Kidney tubule cell (primary cell): ENCODE results near the gene ARIH1.
A peak's percentile ranks its signal among the peaks of the same experiment; 100 is the strongest.
"Not testable (repeated sequence)": the region's sequence is repeated elsewhere in the genome, so short reads cannot be mapped to it uniquely, and the experiment has no call there.

ENCODE experiments used
- DNase-seq: peaks from one replicate; pipeline ENCODE4 v3.0.0-alpha.2; 2018; ENCODE audit warnings: low spot score

ARIH1 gene, protein sequence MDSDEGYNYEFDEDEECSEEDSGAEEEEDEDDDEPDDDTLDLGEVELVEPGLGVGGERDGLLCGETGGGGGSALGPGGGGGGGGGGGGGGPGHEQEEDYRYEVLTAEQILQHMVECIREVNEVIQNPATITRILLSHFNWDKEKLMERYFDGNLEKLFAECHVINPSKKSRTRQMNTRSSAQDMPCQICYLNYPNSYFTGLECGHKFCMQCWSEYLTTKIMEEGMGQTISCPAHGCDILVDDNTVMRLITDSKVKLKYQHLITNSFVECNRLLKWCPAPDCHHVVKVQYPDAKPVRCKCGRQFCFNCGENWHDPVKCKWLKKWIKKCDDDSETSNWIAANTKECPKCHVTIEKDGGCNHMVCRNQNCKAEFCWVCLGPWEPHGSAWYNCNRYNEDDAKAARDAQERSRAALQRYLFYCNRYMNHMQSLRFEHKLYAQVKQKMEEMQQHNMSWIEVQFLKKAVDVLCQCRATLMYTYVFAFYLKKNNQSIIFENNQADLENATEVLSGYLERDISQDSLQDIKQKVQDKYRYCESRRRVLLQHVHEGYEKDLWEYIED

DNA sequence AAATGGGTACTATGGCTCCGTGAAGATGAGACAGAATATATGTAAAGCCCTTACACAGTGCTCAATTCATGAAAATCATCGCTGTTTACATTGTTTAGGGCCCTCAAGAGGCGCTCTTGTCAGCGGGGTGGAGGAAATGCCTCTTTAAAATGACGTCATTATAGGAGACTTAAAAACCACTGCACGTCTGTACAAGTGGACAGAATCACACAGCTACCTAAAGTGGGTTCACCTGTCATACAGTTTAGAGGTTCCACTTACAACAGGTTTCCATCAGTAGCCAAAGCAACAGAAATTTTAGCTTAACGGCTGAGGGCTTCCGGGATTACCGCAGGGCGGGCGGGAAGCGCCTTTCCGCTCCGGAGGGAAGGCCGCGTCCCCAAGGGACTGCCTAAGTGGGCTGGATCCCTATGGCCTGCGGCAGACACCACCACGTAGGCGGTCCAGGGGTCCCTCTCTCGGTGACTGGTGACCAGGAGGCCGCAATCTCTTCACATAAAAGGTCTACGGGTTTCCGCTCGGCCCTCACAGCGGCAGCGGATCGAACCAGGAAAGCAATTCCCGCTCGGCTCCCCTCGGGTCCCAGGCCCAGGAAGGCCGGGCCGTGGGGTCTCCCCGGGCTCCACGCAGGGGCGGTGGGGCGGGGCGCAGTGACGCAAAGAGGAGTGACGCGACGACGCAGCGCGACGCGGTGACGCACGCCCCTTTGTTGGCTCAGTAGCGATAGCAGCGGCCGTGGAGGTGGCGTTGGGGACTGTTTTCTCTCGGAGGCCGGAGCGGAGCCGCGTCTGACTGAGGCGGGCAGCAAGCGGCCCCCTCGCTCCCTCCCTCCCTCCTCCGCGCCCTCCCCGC lies at the start of gene ARIH1:
Gene ARIH1 (plus strand): TSS at position 717 of the 852 bp plus-strand sequence. CDS start 310 bp downstream, outside the sequence.
- DNase-seq = peak; percentile 96

DNA sequence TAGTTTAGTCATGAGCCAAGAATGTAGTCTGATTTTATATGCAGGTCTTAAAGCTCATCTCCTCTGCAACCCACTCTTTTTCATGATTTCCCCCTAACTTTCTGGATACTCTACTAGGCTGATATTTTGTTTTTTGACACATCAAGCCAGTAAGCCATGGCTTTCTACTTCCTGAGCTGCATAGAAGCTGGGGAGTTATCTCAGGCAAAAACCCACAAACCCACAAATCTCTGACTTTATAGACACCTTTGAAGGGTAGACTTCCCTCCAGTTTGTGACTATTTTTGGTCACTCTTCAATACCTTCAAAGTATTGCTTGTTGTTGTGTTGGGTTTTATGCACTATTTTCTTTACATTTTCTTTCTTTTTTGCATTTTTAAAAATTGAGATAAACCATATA lies 47.4 kb upstream of the ARIH1 start:
- DNase-seq = no peak

DNA sequence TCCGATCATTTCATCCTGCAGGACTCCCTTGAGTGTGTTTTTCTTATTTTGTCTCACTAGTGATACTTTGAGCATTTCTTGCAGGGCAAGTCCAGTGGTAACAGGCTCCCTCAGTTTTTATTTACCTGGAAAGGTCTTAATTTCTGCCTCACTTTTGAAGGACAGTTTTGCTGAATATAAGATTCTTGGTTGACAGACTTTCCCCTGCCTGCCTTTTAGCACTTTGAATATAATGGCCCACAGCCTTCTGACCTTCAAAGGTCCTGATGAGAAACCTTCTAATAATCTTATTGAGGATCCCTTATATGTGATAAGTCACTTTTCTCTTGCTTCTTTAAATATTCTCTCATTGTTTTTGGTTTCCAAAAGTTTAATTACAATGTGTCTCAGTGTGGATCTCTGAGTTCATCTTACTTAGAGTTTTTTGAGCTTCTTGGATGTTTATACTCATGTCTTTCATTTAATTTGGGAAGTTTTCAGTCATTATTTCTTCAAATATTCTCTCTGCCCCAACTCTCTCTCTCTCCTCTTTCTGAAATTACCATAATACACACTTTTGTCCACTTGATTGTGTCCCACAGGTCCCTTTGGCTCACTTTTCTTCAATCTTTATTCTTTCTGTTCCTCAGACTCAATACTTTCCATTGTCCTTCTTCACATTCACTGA lies 36.3 kb upstream of the ARIH1 start:
- no peak for DNase-seq

GRCh38 chr15:72442848-72443247 lies 31.3 kb upstream of the ARIH1 start:
- DNase-seq = not testable (repeated sequence)

DNA sequence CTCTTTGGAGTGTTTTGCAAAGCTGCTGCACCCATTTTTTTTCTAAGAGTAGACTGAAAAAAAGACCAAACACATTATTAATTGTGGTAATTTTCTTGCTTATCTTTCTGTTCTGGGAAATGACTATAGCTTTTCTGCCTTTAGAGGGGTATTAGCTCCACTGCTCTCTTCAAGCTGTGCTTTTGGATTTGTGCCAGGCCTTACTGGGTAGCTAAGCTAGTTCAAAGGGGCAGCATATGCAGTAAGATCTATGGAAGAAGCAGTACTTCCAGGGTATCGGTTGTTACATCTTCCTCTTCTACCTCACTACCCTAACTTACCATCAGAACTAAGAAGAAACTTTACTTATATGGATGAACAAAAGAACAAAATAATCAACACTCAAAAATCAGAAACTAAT lies 28.7 kb upstream of the ARIH1 start:
- no peak for DNase-seq

DNA sequence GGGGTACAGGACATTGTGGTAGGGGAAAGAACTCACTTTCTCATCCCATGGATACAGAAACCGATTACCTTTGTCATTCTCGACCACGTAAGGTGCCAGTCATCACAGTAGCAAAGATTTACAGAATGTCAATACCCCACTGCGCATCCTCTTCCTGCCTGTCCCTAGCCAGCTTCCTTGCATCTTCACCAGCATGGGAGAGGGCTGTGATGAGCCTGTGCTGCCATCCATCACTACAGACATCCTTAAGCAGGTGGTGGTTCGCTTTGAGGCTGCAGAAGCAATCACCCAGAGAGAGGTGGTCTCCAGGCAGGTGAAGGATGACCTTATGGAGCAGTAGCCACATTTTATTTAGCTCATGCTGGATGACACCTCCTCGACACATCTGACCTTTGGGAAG lies 23.3 kb upstream of the ARIH1 start:
- no peak for DNase-seq

DNA sequence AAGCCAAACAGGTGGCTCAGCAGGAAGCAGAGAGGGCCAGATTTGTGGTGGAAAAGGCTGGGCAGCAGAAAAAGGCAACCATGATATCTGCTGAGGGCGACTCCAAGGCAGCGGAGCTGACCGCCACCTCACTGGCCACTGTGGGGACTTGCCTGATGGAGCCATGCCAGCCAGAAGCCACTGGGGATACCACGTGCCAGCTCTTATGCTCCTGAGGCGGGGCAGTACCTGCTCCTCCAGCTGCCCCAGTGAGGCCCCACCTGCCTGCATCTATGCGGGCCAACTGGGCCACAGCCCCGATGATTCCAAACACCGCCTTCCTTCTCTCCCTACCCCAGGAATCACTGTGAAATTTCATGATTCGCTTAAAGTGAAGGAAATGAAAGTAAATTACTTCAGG lies 22.9 kb upstream of the ARIH1 start:
- DNase-seq = no peak

DNA sequence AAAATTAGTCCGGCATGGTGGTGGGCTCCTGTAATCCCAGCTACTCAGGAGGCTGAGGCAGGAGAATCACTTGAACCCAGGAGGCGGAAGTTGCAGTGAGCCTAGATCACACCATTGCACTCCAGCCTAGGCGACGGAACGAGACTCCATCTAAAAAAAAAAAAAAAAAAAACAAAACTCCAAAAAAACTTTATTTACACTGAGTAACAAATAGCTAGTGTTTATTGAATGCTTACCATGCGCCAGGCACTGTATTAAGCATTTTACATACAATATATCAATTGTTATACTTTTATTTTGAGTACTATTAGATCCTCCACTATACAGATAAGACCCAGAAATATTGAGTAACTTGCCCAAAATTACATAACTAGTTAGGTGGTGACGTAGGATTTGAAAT lies 17.4 kb upstream of the ARIH1 start:
- no peak for DNase-seq

- DNase-seq = no peak
These were observed 13.7 kb upstream of the ARIH1 start for GRCh38 chr15:72460402-72460801.

DNA sequence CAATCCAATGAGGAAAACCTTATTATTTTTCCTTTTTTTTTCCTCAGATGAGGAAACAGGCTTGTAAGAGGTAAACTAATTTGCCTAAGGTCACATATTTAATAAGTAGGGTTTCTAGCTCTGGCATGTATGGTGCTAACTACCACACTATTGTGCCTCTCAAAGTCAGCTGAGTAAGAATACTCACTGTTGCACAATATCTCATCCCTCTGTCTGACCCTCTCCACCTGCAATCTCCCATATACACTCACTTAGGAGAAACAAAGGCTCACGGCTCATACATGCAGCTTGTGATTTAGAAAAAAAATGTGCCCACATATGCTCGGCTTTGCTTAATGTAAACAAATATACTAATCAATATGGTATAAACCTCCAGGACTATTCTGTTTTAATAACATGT lies 10.4 kb upstream of the ARIH1 start:
- no peak for DNase-seq

DNA sequence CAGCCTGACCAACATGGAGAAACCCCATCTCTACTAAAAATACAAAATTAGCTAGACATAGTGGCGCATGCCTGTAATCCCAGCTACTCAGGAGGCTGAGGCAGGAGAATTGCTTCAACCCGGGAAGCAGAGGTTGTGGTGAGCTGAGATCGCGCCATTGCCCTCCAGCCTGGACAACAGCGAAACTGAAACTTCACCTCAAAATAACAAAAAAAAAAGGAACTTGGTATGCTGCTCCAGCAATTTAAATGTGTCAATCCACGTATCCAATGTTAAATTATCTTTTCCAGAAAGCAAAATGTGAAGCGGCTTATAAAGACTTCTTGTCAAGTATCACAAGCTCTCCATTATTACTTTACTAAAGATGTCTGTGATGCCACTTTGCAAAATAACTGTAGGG lies 9.9 kb upstream of the ARIH1 start:
- DNase-seq = no peak

DNA sequence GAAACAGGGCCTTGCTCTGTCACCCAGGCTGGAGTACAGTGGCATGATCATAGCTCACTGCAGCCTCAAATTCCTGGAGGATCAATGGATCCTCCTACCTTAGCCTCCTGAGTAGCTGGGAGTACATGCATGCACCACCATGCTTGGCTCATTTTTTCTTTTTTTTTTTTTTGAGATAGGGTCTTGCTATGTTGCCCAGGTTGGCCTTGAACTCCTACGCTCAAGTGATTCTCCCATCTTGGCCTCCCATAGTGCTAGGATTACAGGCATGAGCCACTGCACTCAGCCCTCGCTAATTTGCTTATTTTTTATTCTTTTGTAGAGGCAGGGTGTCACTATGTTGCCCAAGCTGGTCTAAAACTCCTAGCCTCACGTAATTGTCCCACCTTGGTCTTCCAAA lies 6.0 kb upstream of the ARIH1 start:
- DNase-seq = no peak

GRCh38 chr15:72472992-72473610 lies 1.0 kb upstream of the ARIH1 start:
- DNase-seq = peak; percentile 20

GRCh38 chr15:72474466-72474911 lies 359 bp downstream of the ARIH1 start:
- DNase-seq = no peak

DNA sequence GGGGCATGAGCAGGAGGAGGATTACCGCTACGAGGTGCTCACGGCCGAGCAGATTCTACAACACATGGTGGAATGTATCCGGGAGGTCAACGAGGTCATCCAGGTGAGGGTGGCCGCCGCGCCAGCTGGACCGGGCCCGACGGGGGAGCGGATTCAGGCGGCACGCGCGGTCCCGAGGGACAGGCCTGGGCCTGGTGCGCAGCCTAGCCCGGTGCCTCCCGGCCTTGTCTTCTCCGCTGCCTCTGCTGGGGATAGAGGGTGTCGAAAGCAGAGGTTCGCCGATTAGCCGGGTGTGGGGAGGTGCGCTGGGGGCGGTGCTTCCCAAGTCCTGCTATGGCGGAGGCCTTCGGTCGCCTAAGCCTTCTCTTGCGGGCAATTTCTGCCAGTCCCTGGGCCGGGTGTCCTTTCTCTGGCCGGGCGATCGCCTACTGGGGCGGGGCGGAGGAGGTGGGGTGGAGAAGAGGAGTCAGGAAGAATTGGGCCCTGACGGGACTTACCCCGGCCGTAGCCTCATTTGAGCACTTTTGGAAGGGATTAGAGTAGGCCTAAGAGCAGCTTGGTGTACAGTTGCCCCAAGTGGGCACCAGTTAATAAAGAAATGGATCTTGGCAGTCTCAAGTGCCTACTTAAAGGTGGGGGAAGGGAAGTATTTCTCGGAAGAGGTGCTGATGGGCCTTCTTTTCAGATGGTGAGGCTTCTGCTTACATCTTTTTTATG lies 940 bp downstream of the ARIH1 start:
- peak; percentile 78 for DNase-seq

- DNase-seq = no peak
These were observed 1.5 kb downstream of the ARIH1 start for GRCh38 chr15:72475674-72476073.

- DNase-seq = not testable (repeated sequence)
These were observed 2.2 kb downstream of the ARIH1 start for GRCh38 chr15:72476330-72476729.

GRCh38 chr15:72481015-72481659 lies 7.0 kb downstream of the ARIH1 start:
- no peak for DNase-seq

DNA sequence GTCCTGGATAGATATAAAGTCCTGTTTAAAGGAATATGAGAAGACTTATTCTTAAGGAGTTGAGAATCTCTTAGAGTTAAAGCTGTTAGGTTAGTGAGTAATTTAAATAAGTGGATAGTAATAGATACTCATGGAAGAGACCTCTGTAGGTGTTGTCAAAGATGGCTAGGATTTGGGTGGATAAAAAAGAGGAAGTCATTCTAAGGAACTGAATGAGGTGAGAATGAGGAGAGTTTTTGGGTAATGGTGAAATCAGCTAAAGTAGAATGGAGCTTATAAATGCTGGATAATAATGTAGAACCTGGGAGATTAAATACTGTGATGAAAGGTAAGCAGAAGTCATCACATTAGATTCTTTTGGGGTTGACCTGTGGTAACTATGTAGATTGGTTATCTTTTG lies 8.1 kb downstream of the ARIH1 start:
- DNase-seq = no peak

DNA sequence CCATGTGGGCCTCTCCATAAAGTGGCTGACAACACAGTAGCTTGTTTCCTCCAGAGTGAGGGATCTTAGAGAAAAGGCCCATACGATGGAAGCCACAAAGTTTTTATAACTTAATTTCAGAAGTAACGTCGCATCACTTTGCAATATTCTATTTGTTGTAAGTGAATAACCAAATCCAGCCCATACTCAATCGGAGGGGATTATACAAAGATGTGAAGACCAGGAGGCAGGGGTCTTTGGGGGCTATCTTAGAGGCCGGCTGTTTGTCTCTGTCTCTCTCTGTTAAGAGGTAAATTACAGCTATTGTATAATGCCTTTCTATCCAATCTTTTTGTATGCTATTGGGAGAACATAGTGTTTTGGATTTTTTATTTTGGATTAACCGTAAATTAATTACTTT lies 9.1 kb downstream of the ARIH1 start:
- no peak for DNase-seq

GRCh38 chr15:72486144-72486543 lies 12.0 kb downstream of the ARIH1 start:
- no peak for DNase-seq
